Parathyroid adenoma (tissue), 2 donors: ENCODE data around the gene TMEM184A.

Experiments
- H2AFZ ChIP-seq: fragments of 300-600 bp; sonication (generic); one replicate; pipeline ENCODE4 v1.7.0; 2017; ENCODE audit warnings: antibody characterized with exemption, mild to moderate bottlenecking
- H3K27ac ChIP-seq: fragments of 300-600 bp; sonication (generic); one replicate; pipeline ENCODE4 v1.7.0; 2017
- H3K27me3 ChIP-seq: fragments of 300-600 bp; sonication (generic); one replicate; pipeline ENCODE4 v1.7.0; 2017; ENCODE audit warnings: low read length; ENCODE audit not compliant: control insufficient read depth, insufficient read depth
- H3K36me3 ChIP-seq: fragments of 300-600 bp; sonication (generic); one replicate; pipeline ENCODE4 v1.7.0; 2017; ENCODE audit warnings: low read length; ENCODE audit not compliant: control insufficient read depth, insufficient read depth
- H3K4me1 ChIP-seq: fragments of 300-600 bp; sonication (generic); one replicate; pipeline ENCODE4 v1.7.0; 2017; ENCODE audit warnings: control low read depth
- H3K4me2 ChIP-seq: fragments of 300-600 bp; sonication (generic); one replicate; pipeline ENCODE4 v1.7.0; 2017; ENCODE audit warnings: low read length
- H3K4me3 ChIP-seq: fragments of 300-600 bp; sonication (generic); one replicate; pipeline ENCODE4 v1.7.0; 2017; ENCODE audit warnings: low read depth, low read length
- H3K79me2 ChIP-seq: fragments of 300-600 bp; sonication (generic); one replicate; pipeline ENCODE4 v1.7.0; 2017; ENCODE audit warnings: control low read depth
- H3K9ac ChIP-seq: fragments of 300-600 bp; sonication (generic); one replicate; pipeline ENCODE4 v1.7.0; 2017; ENCODE audit warnings: mild to moderate bottlenecking
- H3K9me3 ChIP-seq: fragments of 300-600 bp; sonication (generic); one replicate; pipeline ENCODE4 v1.7.0; 2017; ENCODE audit warnings: low read length; ENCODE audit not compliant: control insufficient read depth
- CTCF ChIP-seq: fragments of 300-600 bp; sonication (generic); IDR thresholded peaks from one replicate; pipeline ENCODE4 v1.7.0; 2017; ENCODE audit warnings: antibody characterized with exemption, mild to moderate bottlenecking
- donor health status: primary hyperparathyroidism.

TMEM184A gene

GRCh38 chr7:1564603-1565022, 8.6 kb upstream of the TMEM184A start:
- H3K4me2 ChIP-seq, result no peak overlapping the region
- H3K4me1 ChIP-seq, result no peaks in the 10 kb centered on the region
- H3K27ac ChIP-seq, result no peak overlapping the region
- H3K79me2 ChIP-seq, result no peaks in the 10 kb centered on the region
- H3K36me3 ChIP-seq, result no peaks in the 10 kb centered on the region
- H3K27me3 ChIP-seq, result no peaks in the 10 kb centered on the region
- H3K9ac ChIP-seq, result no peak overlapping the region
- no peaks in the 10 kb centered on the region for H3K9me3 ChIP-seq
- no peak for TF ChIP-seq CTCF
- H2AFZ ChIP-seq, result no peak overlapping the region
- H3K4me3 ChIP-seq, result no peak overlapping the region

- Histone ChIP-seq H3K27ac (no peak overlapping the region), H3K27me3 (no peaks in the 10 kb centered on the region), H3K9ac (no peak overlapping the region), H3K4me3 (no peak overlapping the region), H3K79me2 (no peaks in the 10 kb centered on the region), H3K4me2 (no peak overlapping the region), H3K36me3 (no peaks in the 10 kb centered on the region), H3K9me3 (no peaks in the 10 kb centered on the region), H2AFZ (no peak overlapping the region), H3K4me1 (no peaks in the 10 kb centered on the region)
- TF ChIP-seq CTCF, result no peak
Observed at GRCh38 chr7:1563981-1564602, 8.1 kb upstream of the TMEM184A start.

GRCh38 chr7:1562597-1563051, 6.6 kb upstream of the TMEM184A start:
- no peak overlapping the region for H3K4me3 ChIP-seq
- no peak overlapping the region for H3K27ac ChIP-seq
- no peaks in the 10 kb centered on the region for H3K4me1 ChIP-seq
- no peak for TF ChIP-seq CTCF
- H3K4me2 ChIP-seq, result no peak overlapping the region
- no peaks in the 10 kb centered on the region for H3K79me2 ChIP-seq
- H3K27me3 ChIP-seq, result no peaks in the 10 kb centered on the region
- H2AFZ ChIP-seq, result no peak overlapping the region
- H3K36me3 ChIP-seq, result no peaks in the 10 kb centered on the region
- H3K9me3 ChIP-seq, result no peaks in the 10 kb centered on the region
- H3K9ac ChIP-seq, result no peak overlapping the region

GRCh38 chr7:1562116-1562515, 6.1 kb upstream of the TMEM184A start:
- no peak overlapping the region for H3K4me3 ChIP-seq
- H3K79me2 ChIP-seq, result no peaks in the 10 kb centered on the region
- no peak overlapping the region for H2AFZ ChIP-seq
- no peak for TF ChIP-seq CTCF
- no peaks in the 10 kb centered on the region for H3K9me3 ChIP-seq
- no peak overlapping the region for H3K4me2 ChIP-seq
- no peak overlapping the region for H3K9ac ChIP-seq
- no peaks in the 10 kb centered on the region for H3K36me3 ChIP-seq
- no peaks in the 10 kb centered on the region for H3K4me1 ChIP-seq
- H3K27ac ChIP-seq, result no peak overlapping the region
- H3K27me3 ChIP-seq, result no peaks in the 10 kb centered on the region
